ENCODE data around the gene FAM184A. TPM values are rescaled to one million over a fixed set of nuclear protein-coding genes. Genes with fewer than 3 reads are reported as not detected.

FAM184A gene
- total RNA-seq, 2 experiments from 2014 or later = 13.5 to 14.0 TPM

GRCh38 chr6:118917546-118918328 is 160.7 kb downstream of the FAM184A start:
- CTCF ChIA-PET = interaction anchor here (0.6 kb wide), 1 partner anchor 36 kb away, joined by 3 read pairs; no protein-coding TSS in a partner anchor
- Mint-ChIP-seq H3K27me3 (ENCODE audit: low read depth) (no peaks in the 10 kb centered on the region), H3K9me3 (no peaks in the 10 kb centered on the region), H3K4me3 (no peak overlapping the region), H3K27ac (no peak overlapping the region), H3K4me1 (ENCODE audit: low read depth) (peaks cover 6% of the 10 kb centered on the region), H3K36me3 (ENCODE audit: low read depth) (peaks cover 37% of the 10 kb centered on the region)
- intact Hi-C loops (cut with micrococcal nuclease) = no loop called here
- no peak for DNase-seq

- CTCF ChIA-PET = no interaction called here
- Mint-ChIP-seq H3K36me3 (ENCODE audit: low read depth) (peaks cover 23% of the 10 kb centered on the region), H3K27me3 (ENCODE audit: low read depth) (no peaks in the 10 kb centered on the region), H3K9me3 (no peaks in the 10 kb centered on the region), H3K4me1 (ENCODE audit: low read depth) (peaks cover 6% of the 10 kb centered on the region), H3K4me3 (no peak overlapping the region), H3K27ac (peak overlapping the region; percentile 25)
- no peak for DNase-seq
- intact Hi-C loops (cut with micrococcal nuclease) = no loop called here
These were observed 163.9 kb downstream of the FAM184A start for GRCh38 chr6:118914598-118914997.

GRCh38 chr6:118913161-118913560 is 165.3 kb downstream of the FAM184A start:
- Mint-ChIP-seq H3K36me3 (ENCODE audit: low read depth) (peaks cover 26% of the 10 kb centered on the region), H3K27me3 (ENCODE audit: low read depth) (no peaks in the 10 kb centered on the region), H3K9me3 (no peaks in the 10 kb centered on the region), H3K4me3 (no peak overlapping the region), H3K4me1 (ENCODE audit: low read depth) (peaks cover 6% of the 10 kb centered on the region), H3K27ac (no peak overlapping the region)
- CTCF ChIA-PET = interaction anchor here (1.4 kb wide), 1 partner anchor 16 kb away, joined by 3 read pairs; no protein-coding TSS in a partner anchor
- intact Hi-C loops (cut with micrococcal nuclease) = no loop called here
- no peak for DNase-seq

GRCh38 chr6:118912646-118913045 is 165.8 kb downstream of the FAM184A start:
- Mint-ChIP-seq H3K36me3 (ENCODE audit: low read depth) (peaks cover 27% of the 10 kb centered on the region), H3K27ac (no peak overlapping the region), H3K4me1 (ENCODE audit: low read depth) (peaks cover 6% of the 10 kb centered on the region), H3K4me3 (no peak overlapping the region), H3K27me3 (ENCODE audit: low read depth) (no peaks in the 10 kb centered on the region), H3K9me3 (no peaks in the 10 kb centered on the region)
- intact Hi-C loops (cut with micrococcal nuclease) = no loop called here
- CTCF ChIA-PET = interaction anchor here (1.4 kb wide), 1 partner anchor 16 kb away, joined by 3 read pairs; no protein-coding TSS in a partner anchor
- DNase-seq = no peak

Small RNA genes lying within 50 kb of the gene (microRNA-seq; reads per million reads assigned to microRNA genes)
- gene MIR548B (ENCODE audit: borderline microRNAs expressed, borderline replicate concordance) = not detected

Other genes starting within 250 kb of the FAM184A start
- gene ASF1A, start 184.5 kb downstream of the FAM184A start, total RNA-seq = 10 to 100 TPM; 30.3 to 31.4 TPM
- gene MCM9, start 143.5 kb downstream of the FAM184A start, total RNA-seq = 10 to 100 TPM; 16.3 to 16.4 TPM

All from activated naive CD4-positive, alpha-beta T cell treated with anti-CD3 and anti-CD28 coated beads for 36 hours (primary cell).